ENCODE data around the gene MAPK6. TPM values are rescaled to one million over a fixed set of nuclear protein-coding genes. Genes with fewer than 3 reads are reported as not detected.

MAPK6 gene
- total and polyA plus RNA-seq, 9 of the 15 experiments (the other 6 are each of a cell fraction or from before 2014, with no cell fraction given), result 28.5 to 97.1 (median 74.0) TPM

GRCh38 chr15:51970132-51970817 lies 48.7 kb upstream of the MAPK6 start (continued):
- TF ChIP-seq ZFP91 (CRISPR knock-in tag; IDR thresholded peaks at IDR 0.05) (no peak), PRDM10 (IDR thresholded peaks at IDR 0.05; ENCODE audit: partially characterized antibody) (no peak), THAP12 (CRISPR knock-in tag; IDR thresholded peaks at IDR 0.05) (no peak), MITF (IDR thresholded peaks at IDR 0.05) (no peak), PCBP2 (IDR thresholded peaks at IDR 0.05; ENCODE audit: low read depth, low read length, poor library complexity, severe bottlenecking) (no peak), HES1 (IDR thresholded peaks at IDR 0.05; ENCODE audit: low read depth) (no peak)

Data from K562 (cell line).